Hepatocyte (in vitro differentiated cells): Measurements from ENCODE around the gene TCN2. TPM values are rescaled to one million over a fixed set of nuclear protein-coding genes. Genes with fewer than 3 reads are reported as not detected.

Experiments
- DNase-seq: peaks from one replicate; pipeline ENCODE4 v3.0.0-alpha.2; 2016; ENCODE audit warnings: low spot score
- H2AFZ ChIP-seq: fragments of 200-600 bp; sonication (generic); 2 replicates; pipeline ENCODE4 v1.6.0; 2016; ENCODE audit warnings: antibody characterized with exemption, mild to moderate bottlenecking
- H3K27ac ChIP-seq: fragments of 200-600 bp; sonication (generic); 2 replicates; pipeline ENCODE4 v1.5.1; 2016; ENCODE audit warnings: mild to moderate bottlenecking
- H3K27me3 ChIP-seq: fragments of 200-600 bp; sonication (generic); 2 replicates; pipeline ENCODE4 v1.6.1; 2016
- H3K36me3 ChIP-seq: fragments of 200-600 bp; sonication (generic); replicated peaks from 2 replicates; pipeline ENCODE4 v1.5.1; 2016; ENCODE audit warnings: low read depth; ENCODE audit not compliant: insufficient read depth
- H3K4me1 ChIP-seq: fragments of 200-600 bp; sonication (generic); 2 replicates; pipeline ENCODE4 v1.5.1; 2016; ENCODE audit warnings: mild to moderate bottlenecking, moderate library complexity; ENCODE audit not compliant: insufficient read depth
- H3K4me2 ChIP-seq: fragments of 200-600 bp; sonication (generic); 2 replicates; pipeline ENCODE4 v1.6.0; 2016
- H3K4me3 ChIP-seq: fragments of 200-600 bp; sonication (generic); 2 replicates; pipeline ENCODE4 v1.5.1; 2016; ENCODE audit warnings: mild to moderate bottlenecking
- H3K79me2 ChIP-seq: fragments of 200-600 bp; sonication (generic); 2 replicates; pipeline ENCODE4 v1.6.0; 2017; ENCODE audit warnings: mild to moderate bottlenecking
- H3K9me2 ChIP-seq: fragments of 200-600 bp; sonication (generic); replicated peaks from 2 replicates; pipeline ENCODE4 v1.6.0; 2017; ENCODE audit warnings: mild to moderate bottlenecking; ENCODE audit not compliant: insufficient read depth
- H3K9me3 ChIP-seq: fragments of 200-600 bp; sonication (generic); 2 replicates; pipeline ENCODE4 v1.5.1; 2016; ENCODE audit warnings: low read depth, mild to moderate bottlenecking
- H4K20me1 ChIP-seq: fragments of 200-600 bp; sonication (generic); 2 replicates; pipeline ENCODE4 v1.6.0; 2016; ENCODE audit warnings: mild to moderate bottlenecking; ENCODE audit not compliant: insufficient read depth, poor library complexity, severe bottlenecking
- CTCF ChIP-seq: fragments of 200-600 bp; sonication (generic); IDR thresholded peaks from 2 replicates; pipeline ENCODE4 v1.5.1; 2016; ENCODE audit warnings: antibody characterized with exemption, mild to moderate bottlenecking; ENCODE audit not compliant: poor library complexity
- EZH2 ChIP-seq: fragments of 200-600 bp; sonication (generic); IDR thresholded peaks from 2 replicates; pipeline ENCODE4 v1.6.1; 2016; ENCODE audit warnings: antibody characterized with exemption, mild to moderate bottlenecking, borderline replicate concordance
- EZH2phosphoT487 ChIP-seq: fragments of 200-600 bp; sonication (generic); IDR thresholded peaks from one replicate; pipeline ENCODE4 v1.6.1; 2018; ENCODE audit warnings: antibody characterized with exemption, mild to moderate bottlenecking, low read depth, moderate library complexity; ENCODE audit not compliant: unreplicated experiment, severe bottlenecking
- WGBS: methylation state at CpG from one replicate; pipeline ENCODE4 v1.1.6; 2016; ENCODE audit warnings: low lambda C conversion rate; ENCODE audit errors: missing lambda C conversion rate; 5-methylcytosine and 5-hydroxymethylcytosine counted together
- polyA plus RNA-seq: library from polyadenylated mRNA; unstranded; fragments of >200 nt; fragmentation: Nextera tagmentation; extraction: Ambion mirVana; gene quantifications from 2 replicates; pipeline ENCODE4 v1.2.1, GENCODE V29; 2016
- total RNA-seq: library from RNA; depleted of rRNA; stranded (reverse); fragments of >200 nt; gene quantifications from 2 replicates; pipeline ENCODE4 v1.2.3, GENCODE V29; 2014

Gene TCN2
- total and polyA plus RNA-seq, 2 experiments from 2014 or later: 28.8 to 39.3 TPM

GRCh38 chr22:30652852-30653251 lies 45.9 kb downstream of the TCN2 start:
- H3K27me3 ChIP-seq: no peaks in the 10 kb centered on the region
- TF ChIP-seq EZH2: no peak
- TF ChIP-seq CTCF: no peak
- TF ChIP-seq EZH2phosphoT487: no peak

GRCh38 chr22:30654361-30654760 lies 47.4 kb downstream of the TCN2 start:
- H3K9me2 ChIP-seq: no peaks in the 10 kb centered on the region
- H3K4me1 ChIP-seq: peaks cover 5% of the 10 kb centered on the region
- H3K4me3 ChIP-seq: no peak overlapping the region
- H2AFZ ChIP-seq: no peak overlapping the region
- TF ChIP-seq EZH2 (no peak), CTCF (no peak), EZH2phosphoT487 (no peak)
- H3K27me3 ChIP-seq: no peaks in the 10 kb centered on the region
- 96% methylated on average over 14 of the region's 14 CpGs for WGBS
- H3K36me3 ChIP-seq: no peaks in the 10 kb centered on the region
- H3K79me2 ChIP-seq: no peaks in the 10 kb centered on the region
- DNase-seq: no peak
- H3K27ac ChIP-seq: no peak overlapping the region
- H4K20me1 ChIP-seq: no peaks in the 10 kb centered on the region
- no peak overlapping the region for H3K4me2 ChIP-seq
- H3K9me3 ChIP-seq: no peaks in the 10 kb centered on the region

More at GRCh38 chr22:30652852-30653251, 45.9 kb downstream of the TCN2 start:
- Histone ChIP-seq H3K79me2 (no peaks in the 10 kb centered on the region), H3K9me3 (no peaks in the 10 kb centered on the region), H2AFZ (no peak overlapping the region), H4K20me1 (no peaks in the 10 kb centered on the region), H3K9me2 (no peaks in the 10 kb centered on the region), H3K4me1 (peaks cover 5% of the 10 kb centered on the region), H3K27ac (no peak overlapping the region), H3K36me3 (no peaks in the 10 kb centered on the region), H3K4me3 (no peak overlapping the region), H3K4me2 (no peak overlapping the region)
- DNase-seq: no peak
- 98% methylated on average over 2 of the region's 2 CpGs for WGBS

- 66% methylated on average over 3 of the region's 3 CpGs for WGBS
- H3K4me3 ChIP-seq: no peak overlapping the region
- no peaks in the 10 kb centered on the region for H4K20me1 ChIP-seq
- DNase-seq: no peak
- peaks cover 5% of the 10 kb centered on the region for H3K4me1 ChIP-seq
- H3K79me2 ChIP-seq: no peaks in the 10 kb centered on the region
- no peak overlapping the region for H3K4me2 ChIP-seq
- H3K27ac ChIP-seq: no peak overlapping the region
- no peaks in the 10 kb centered on the region for H3K9me2 ChIP-seq
- H3K36me3 ChIP-seq: no peaks in the 10 kb centered on the region
- H2AFZ ChIP-seq: no peak overlapping the region
- TF ChIP-seq CTCF (no peak), EZH2phosphoT487 (no peak), EZH2 (no peak)
- no peaks in the 10 kb centered on the region for H3K9me3 ChIP-seq
- no peaks in the 10 kb centered on the region for H3K27me3 ChIP-seq
Observed at GRCh38 chr22:30655532-30655931, 48.6 kb downstream of the TCN2 start.

- Histone ChIP-seq H4K20me1 (no peaks in the 10 kb centered on the region), H2AFZ (no peak overlapping the region), H3K79me2 (no peaks in the 10 kb centered on the region), H3K9me3 (no peaks in the 10 kb centered on the region), H3K27me3 (no peaks in the 10 kb centered on the region), H3K36me3 (no peaks in the 10 kb centered on the region), H3K4me3 (no peak overlapping the region), H3K4me1 (no peaks in the 10 kb centered on the region), H3K27ac (no peak overlapping the region), H3K4me2 (no peak overlapping the region), H3K9me2 (no peaks in the 10 kb centered on the region)
- no peak for DNase-seq
- 98% methylated on average over 4 of the region's 4 CpGs for WGBS
- TF ChIP-seq CTCF: no peak
- no peak for TF ChIP-seq EZH2phosphoT487
- no peak for TF ChIP-seq EZH2
Observed at GRCh38 chr22:30662040-30662439, 55.1 kb downstream of the TCN2 start.
